DOHH2 (cell line): ENCODE results near the gene SIGLEC11.
A peak's percentile ranks its signal among the peaks of the same experiment; 100 is the strongest.

Experiments
- H3F3A ChIP-seq: fragments of 200-600 bp; sonication (generic), shearing (Covaris generic); 2 replicates; pipeline ENCODE4 v1.6.0; 2016; ENCODE audit warnings: antibody characterized with exemption, mild to moderate bottlenecking; ENCODE audit not compliant: control insufficient read depth, insufficient read depth
- H3K27ac ChIP-seq: fragments of 200-600 bp; sonication (generic); 2 replicates; pipeline ENCODE4 v1.5.1; 2014; ENCODE audit warnings: low read depth, mild to moderate bottlenecking, low read length, moderate library complexity
- H3K27me3 ChIP-seq: fragments of 200-600 bp; sonication (generic); 2 replicates; pipeline ENCODE4 v1.6.1; 2014; ENCODE audit warnings: mild to moderate bottlenecking, low read length, mixed read lengths; ENCODE audit not compliant: control insufficient read depth
- H3K36me3 ChIP-seq: fragments of 200-600 bp; sonication (generic); 2 replicates; pipeline ENCODE4 v1.6.1; 2014; ENCODE audit warnings: mild to moderate bottlenecking, low read length, moderate library complexity, mixed read lengths; ENCODE audit not compliant: control insufficient read depth
- H3K4me1 ChIP-seq: fragments of 200-600 bp; sonication (generic); 2 replicates; pipeline ENCODE4 v1.6.1; 2014; ENCODE audit warnings: mild to moderate bottlenecking, low read length, mixed read lengths; ENCODE audit not compliant: control insufficient read depth
- H3K4me2 ChIP-seq: fragments of 200-600 bp; sonication (generic); 2 replicates; pipeline ENCODE4 v1.6.0; 2014; ENCODE audit warnings: mild to moderate bottlenecking, low read length, moderate library complexity
- H3K4me3 ChIP-seq: fragments of 200-600 bp; sonication (generic); 2 replicates; pipeline ENCODE4 v1.5.1; 2014; ENCODE audit warnings: mild to moderate bottlenecking, low read length, mixed read lengths
- H3K79me2 ChIP-seq: fragments of 200-600 bp; sonication (generic); 2 replicates; pipeline ENCODE4 v1.6.1; 2014; ENCODE audit warnings: mild to moderate bottlenecking, low read length, mixed read lengths; ENCODE audit not compliant: control insufficient read depth
- H3K9me2 ChIP-seq: fragments of 200-600 bp; sonication (generic); replicated peaks from 2 replicates; pipeline ENCODE4 v1.6.1; 2014; ENCODE audit warnings: mild to moderate bottlenecking, low read length, mixed read lengths; ENCODE audit not compliant: control insufficient read depth
- H3K9me3 ChIP-seq: fragments of 200-600 bp; sonication (generic); 2 replicates; pipeline ENCODE4 v1.6.1; 2014; ENCODE audit warnings: antibody characterized with exemption, low read length, mixed read lengths; ENCODE audit not compliant: control insufficient read depth, insufficient read depth
- H4K20me1 ChIP-seq: fragments of 200-600 bp; sonication (generic); 2 replicates; pipeline ENCODE4 v1.6.0; 2014; ENCODE audit warnings: low read depth, mild to moderate bottlenecking, antibody characterized with exemption, low read length, moderate library complexity; ENCODE audit not compliant: control insufficient read depth, insufficient read depth
- EZH2phosphoT487 ChIP-seq: fragments of 200-600 bp; sonication (generic); IDR thresholded peaks from 2 replicates; pipeline ENCODE4 v1.6.1; 2017; ENCODE audit warnings: borderline replicate concordance, mild to moderate bottlenecking, antibody characterized with exemption, low read length, moderate library complexity, mixed read lengths
- TF ChIP-seq, protein P1 (sequence below): fragments of 200-600 bp; sonication (generic); IDR thresholded peaks from one replicate; pipeline ENCODE4 v1.5.1; 2014; ENCODE audit warnings: antibody characterized with exemption, mild to moderate bottlenecking, low read depth, low read length; ENCODE audit not compliant: poor library complexity, severe bottlenecking

Gene SIGLEC11

DNA sequence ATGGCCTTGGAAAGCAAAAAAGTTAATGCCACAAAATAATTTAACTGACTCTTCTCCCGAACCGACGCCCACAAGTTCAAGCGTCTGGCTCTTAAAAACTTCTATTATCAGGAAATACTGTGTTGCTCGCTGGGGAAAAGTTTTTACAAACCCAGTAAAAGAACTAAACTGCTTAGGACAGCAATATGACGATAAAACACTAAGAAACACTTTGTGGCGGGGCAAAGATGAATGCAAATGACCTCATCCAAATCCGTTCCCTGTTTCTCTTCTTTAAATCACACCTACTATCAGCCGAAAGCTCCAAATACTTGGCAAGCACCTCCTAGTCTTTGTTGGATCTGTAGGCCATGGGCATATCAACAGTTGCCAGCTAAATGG, 4.9 kb downstream of the SIGLEC11 start:
- H3K4me2 ChIP-seq: no peak overlapping the region
- H3F3A ChIP-seq: no peaks in the 10 kb centered on the region
- no peak overlapping the region for H3K27ac ChIP-seq
- H3K36me3 ChIP-seq: no peaks in the 10 kb centered on the region
- H3K27me3 ChIP-seq: peaks cover 14% of the 10 kb centered on the region; the same call in 1 of the 2 replicates
- peaks cover 14% of the 10 kb centered on the region for H3K4me1 ChIP-seq
- no peaks in the 10 kb centered on the region for H3K79me2 ChIP-seq
- no peaks in the 10 kb centered on the region for H4K20me1 ChIP-seq
- no peaks in the 10 kb centered on the region for H3K9me3 ChIP-seq
- TF ChIP-seq EZH2phosphoT487: no peak
- TF ChIP-seq, protein P1, sequence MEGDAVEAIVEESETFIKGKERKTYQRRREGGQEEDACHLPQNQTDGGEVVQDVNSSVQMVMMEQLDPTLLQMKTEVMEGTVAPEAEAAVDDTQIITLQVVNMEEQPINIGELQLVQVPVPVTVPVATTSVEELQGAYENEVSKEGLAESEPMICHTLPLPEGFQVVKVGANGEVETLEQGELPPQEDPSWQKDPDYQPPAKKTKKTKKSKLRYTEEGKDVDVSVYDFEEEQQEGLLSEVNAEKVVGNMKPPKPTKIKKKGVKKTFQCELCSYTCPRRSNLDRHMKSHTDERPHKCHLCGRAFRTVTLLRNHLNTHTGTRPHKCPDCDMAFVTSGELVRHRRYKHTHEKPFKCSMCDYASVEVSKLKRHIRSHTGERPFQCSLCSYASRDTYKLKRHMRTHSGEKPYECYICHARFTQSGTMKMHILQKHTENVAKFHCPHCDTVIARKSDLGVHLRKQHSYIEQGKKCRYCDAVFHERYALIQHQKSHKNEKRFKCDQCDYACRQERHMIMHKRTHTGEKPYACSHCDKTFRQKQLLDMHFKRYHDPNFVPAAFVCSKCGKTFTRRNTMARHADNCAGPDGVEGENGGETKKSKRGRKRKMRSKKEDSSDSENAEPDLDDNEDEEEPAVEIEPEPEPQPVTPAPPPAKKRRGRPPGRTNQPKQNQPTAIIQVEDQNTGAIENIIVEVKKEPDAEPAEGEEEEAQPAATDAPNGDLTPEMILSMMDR: no peak
- no peak overlapping the region for H3K4me3 ChIP-seq
- H3K9me2 ChIP-seq: no peaks in the 10 kb centered on the region

DNA sequence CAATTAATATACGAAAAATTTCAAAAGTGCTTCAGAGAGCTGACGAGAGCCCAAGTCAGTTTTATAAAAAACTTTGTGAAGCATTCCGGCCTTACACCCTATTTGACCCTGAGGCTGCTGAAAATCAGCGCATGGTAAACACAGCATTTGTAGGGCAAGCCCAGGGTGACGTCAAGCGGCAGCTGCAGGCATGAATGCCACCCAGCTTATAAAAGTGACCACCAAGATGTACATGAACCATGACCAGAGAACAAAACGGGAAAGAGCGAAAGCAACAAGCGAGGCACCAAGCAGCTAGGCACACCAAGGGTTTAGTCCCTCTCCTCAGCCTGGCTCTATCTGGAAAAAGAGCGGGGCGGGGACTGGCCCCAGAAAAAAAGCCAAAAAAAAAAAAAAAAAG, 6.0 kb downstream of the SIGLEC11 start:
- Histone ChIP-seq H3K4me1 (peaks cover 14% of the 10 kb centered on the region), H3K79me2 (no peaks in the 10 kb centered on the region), H4K20me1 (no peaks in the 10 kb centered on the region), H3K27ac (no peak overlapping the region), H3K9me2 (no peaks in the 10 kb centered on the region), H3K4me2 (no peak overlapping the region), H3K9me3 (no peaks in the 10 kb centered on the region), H3K4me3 (no peak overlapping the region), H3K36me3 (no peaks in the 10 kb centered on the region), H3F3A (no peaks in the 10 kb centered on the region), H3K27me3 (peaks cover 14% of the 10 kb centered on the region; the same call in 1 of the 2 replicates)
- TF ChIP-seq EZH2phosphoT487: no peak
- TF ChIP-seq, protein P1: no peak

DNA sequence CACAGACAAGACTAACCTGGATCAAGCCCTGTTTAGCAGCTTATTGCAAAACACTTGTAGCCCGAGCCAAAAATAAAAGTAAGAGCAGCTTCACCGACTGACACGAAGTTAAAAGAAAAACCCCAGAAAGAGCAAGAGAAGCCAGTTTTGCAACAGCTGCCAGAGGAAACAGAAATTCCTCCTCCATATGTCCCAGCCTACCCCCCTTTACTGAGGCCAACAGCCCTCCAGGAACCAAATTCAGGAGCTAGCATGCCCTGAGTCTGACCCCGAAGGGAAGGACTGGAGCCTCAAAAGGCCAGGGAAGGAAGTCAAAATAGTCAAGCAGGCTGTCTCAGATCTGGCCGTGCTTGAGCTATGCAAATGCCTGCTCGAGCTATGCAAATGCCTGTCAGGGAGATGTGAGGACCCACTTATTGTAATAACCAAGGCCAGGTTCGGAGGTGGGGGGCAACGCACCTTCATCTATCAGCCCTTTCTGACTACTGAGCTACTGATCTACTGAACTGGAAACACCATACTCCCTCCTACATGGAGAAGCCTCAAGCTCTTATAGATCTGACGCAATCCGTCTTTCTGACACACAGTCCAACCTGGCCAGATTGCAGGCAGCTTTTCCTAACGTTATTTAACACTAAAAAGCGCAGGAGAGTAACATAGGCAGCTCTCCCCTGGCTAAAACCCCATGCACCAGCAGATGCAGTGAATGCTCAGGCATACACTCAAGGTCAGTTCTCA, 6.7 kb downstream of the SIGLEC11 start:
- Histone ChIP-seq H3K4me2 (peak overlapping the region; percentile 21; the same call in 1 of the 2 replicates), H3K27ac (no peak overlapping the region), H3K27me3 (peaks cover 14% of the 10 kb centered on the region; the same call in 1 of the 2 replicates)

More for the DNA sequence above, 6.7 kb downstream of the SIGLEC11 start:
- Histone ChIP-seq H3F3A (no peaks in the 10 kb centered on the region), H3K79me2 (no peaks in the 10 kb centered on the region), H4K20me1 (no peaks in the 10 kb centered on the region), H3K9me2 (no peaks in the 10 kb centered on the region), H3K9me3 (no peaks in the 10 kb centered on the region), H3K4me1 (peaks cover 14% of the 10 kb centered on the region), H3K4me3 (no peak overlapping the region), H3K36me3 (no peaks in the 10 kb centered on the region)
- TF ChIP-seq EZH2phosphoT487: no peak
- TF ChIP-seq, protein P1: no peak
